ENCODE results near the gene MYBBP1A. TPM values are rescaled to one million over a fixed set of nuclear protein-coding genes. Genes with fewer than 3 reads are reported as not detected.
A peak's percentile ranks its signal among the peaks of the same experiment; 100 is the strongest.

MYBBP1A gene
- total RNA-seq, 1 donor from 2014 or later, result 18.5 TPM

- intact Hi-C loops (cut with micrococcal nuclease), result no loop called here
- DNase-seq, result peak; percentile 59
- peak; percentile 31 for ATAC-seq
These were observed 55.6 kb downstream of the MYBBP1A start for GRCh38 chr17:4499431-4500190.

- intact Hi-C loops (cut with micrococcal nuclease), result no loop called here
- ATAC-seq (peak; percentile 94), DNase-seq (peak; percentile 86)
These were observed 56.5 kb downstream of the MYBBP1A start, which contains the start of gene SPNS2 for GRCh38 chr17:4498461-4499397. Gene SPNS2, plus strand, starts transcription at chr17:4498881. Its CDS starts 167 bp downstream, at chr17:4499048.

GRCh38 chr17:4497101-4497824, 57.9 kb downstream of the MYBBP1A start:
- DNase-seq (no peak), ATAC-seq (no peak)
- intact Hi-C loops (cut with micrococcal nuclease), result no loop called here

- DNase-seq, result no peak
- peak; percentile 41 for ATAC-seq
- intact Hi-C loops (cut with micrococcal nuclease), result no loop called here
These were observed 62.2 kb downstream of the MYBBP1A start for GRCh38 chr17:4492721-4493561.

- ATAC-seq (no peak), DNase-seq (no peak)
- intact Hi-C loops (cut with micrococcal nuclease), result no loop called here
These were observed 64.5 kb downstream of the MYBBP1A start for GRCh38 chr17:4490637-4491061.

- intact Hi-C loops (cut with micrococcal nuclease), result no loop called here
- ATAC-seq (no peak), DNase-seq (no peak)
These were observed 65.0 kb downstream of the MYBBP1A start for GRCh38 chr17:4490109-4490591.

- intact Hi-C loops (cut with micrococcal nuclease), result no loop called here
- no peak for DNase-seq
- no peak for ATAC-seq
These were observed 66.1 kb downstream of the MYBBP1A start for GRCh38 chr17:4488989-4489595.

Other genes starting within 250 kb of the MYBBP1A start
- 105 TPM for gene UBE2G1, start 188.7 kb downstream of the MYBBP1A start, total RNA-seq
- 1.0 TPM for gene SPNS3, start 121.4 kb downstream of the MYBBP1A start, total RNA-seq
- 12.7 TPM for gene SPNS2, start 56.5 kb downstream of the MYBBP1A start, total RNA-seq
- gene GGT6, start 5.2 kb upstream of the MYBBP1A start, total RNA-seq, result 0.22 TPM
- 47.4 TPM for gene SMTNL2, start 29.1 kb upstream of the MYBBP1A start, total RNA-seq
- 4.5 TPM for gene ALOX15, start 86.3 kb upstream of the MYBBP1A start, total RNA-seq
- 36.8 TPM for gene PELP1, start 148.8 kb upstream of the MYBBP1A start, total RNA-seq
- 35.0 TPM for gene ARRB2, start 155.2 kb upstream of the MYBBP1A start, total RNA-seq
- 18.0 TPM for gene MED11, start 176.0 kb upstream of the MYBBP1A start, total RNA-seq
- 0.20 TPM for gene ZMYND15, start 184.4 kb upstream of the MYBBP1A start, total RNA-seq
- gene CXCL16, start 184.5 kb upstream of the MYBBP1A start, total RNA-seq, result 3.5 TPM
- gene TM4SF5, start 216.5 kb upstream of the MYBBP1A start, total RNA-seq, result not detected
- gene VMO1, start 231.0 kb upstream of the MYBBP1A start, total RNA-seq, result 0.69 TPM
- gene GLTPD2, start 233.6 kb upstream of the MYBBP1A start, total RNA-seq, result not detected
- gene PSMB6, start 240.8 kb upstream of the MYBBP1A start, total RNA-seq, result 199 TPM